SK-N-SH (cell line): ENCODE measurements around the gene PCDHB14. TPM values are rescaled to one million over a fixed set of nuclear protein-coding genes. Genes with fewer than 3 reads are reported as not detected.
A peak's percentile ranks its signal among the peaks of the same experiment; 100 is the strongest.
"Not testable (repeated sequence)": the region's sequence is repeated elsewhere in the genome, so short reads cannot be mapped to it uniquely, and the experiment has no call there.

Experiments used
- CTCF ChIA-PET: fragments of 300-600, 350-600 bp; formaldehyde crosslinking; extraction: SDS; loops from one replicate; lab custom pipeline; 2021; lab: Yijun Ruan, JAX
- POLR2A ChIA-PET: fragments of 350-600 bp; sonication (Branson Sonifier 250); formaldehyde crosslinking; extraction: SDS; loops from one replicate; lab custom pipeline; 2020; ENCODE audit warnings: antibody characterized with exemption, inconsistent platforms; lab: Yijun Ruan, JAX
- DNase-seq: peaks from one replicate; pipeline ENCODE4 v3.0.0; 2012
- H2AFZ ChIP-seq: fragments of 200-600 bp; sonication (generic); 2 replicates; pipeline ENCODE4 v1.8.1; 2016; ENCODE audit warnings: antibody characterized with exemption, mild to moderate bottlenecking, low read depth
- H3F3A ChIP-seq: fragments of 200-600 bp; sonication (generic); replicated peaks from 2 replicates; pipeline ENCODE3; 2016; ENCODE audit warnings: antibody characterized with exemption, mild to moderate bottlenecking; ENCODE audit not compliant: insufficient read depth
- H3K27ac ChIP-seq, 2 experiments: fragments of 200-500 bp in 1 of 2; fragments of 200-600 bp in 1 of 2; sonication (Bioruptor generic) in 1 of 2; sonication (generic), shearing (Covaris generic) in 1 of 2; 2 replicates each; pipeline versions ENCODE4 v1.5.1 to v1.6.1; 2014 to 2016; ENCODE audit warnings: low read depth in 2 of 2, inconsistent platforms in 1 of 2, low read length in 1 of 2, mild to moderate bottlenecking in 1 of 2, mixed read lengths in 1 of 2
- H3K27me3 ChIP-seq: fragments of 200-600 bp; sonication (generic), shearing (Covaris generic); 2 replicates; pipeline ENCODE4 v1.6.1; 2016; ENCODE audit warnings: mixed run types; ENCODE audit not compliant: insufficient read depth
- H3K36me3 ChIP-seq, 2 experiments: fragments of 200-500 bp in 1 of 2; fragments of 200-600 bp in 1 of 2; sonication (Bioruptor generic) in 1 of 2; sonication (generic) in 1 of 2; replicated peaks in 1 of 2; 2 replicates each; pipeline versions ENCODE3 to v1.5.1; 2014 to 2016; ENCODE audit warnings: low read length in 1 of 2, mild to moderate bottlenecking in 1 of 2; ENCODE audit not compliant: insufficient read depth in 2 of 2, control insufficient read depth in 1 of 2
- H3K4me1 ChIP-seq, 2 experiments: fragments of 200-500 bp in 1 of 2; fragments of 200-600 bp in 1 of 2; sonication (Bioruptor generic) in 1 of 2; sonication (generic), shearing (Covaris generic) in 1 of 2; 2 replicates each; pipeline versions ENCODE4 v1.5.1 to v1.6.1; 2014 to 2016; ENCODE audit warnings: low read depth in 1 of 2, low read length in 1 of 2, mixed run types in 1 of 2; ENCODE audit not compliant: insufficient read depth in 2 of 2, control insufficient read depth in 1 of 2
- H3K4me2 ChIP-seq: fragments of 200-600 bp; sonication (generic), shearing (Covaris generic); 2 replicates; pipeline ENCODE4 v1.6.1; 2017; ENCODE audit warnings: mixed run types
- H3K4me3 ChIP-seq, 2 experiments: fragments of 200-500 bp in 1 of 2; fragments of 200-600 bp in 1 of 2; sonication (Bioruptor generic) in 1 of 2; sonication (generic), shearing (Covaris generic) in 1 of 2; 2 replicates each; pipeline versions ENCODE4 v1.5.1 to v1.8.1; 2014 to 2016; ENCODE audit warnings: low read depth in 2 of 2, inconsistent platforms in 1 of 2, low read length in 1 of 2, mild to moderate bottlenecking in 1 of 2, mixed read lengths in 1 of 2, moderate library complexity in 1 of 2
- H3K79me2 ChIP-seq: fragments of 200-600 bp; sonication (generic); 2 replicates; pipeline ENCODE4 v1.8.1; 2017; ENCODE audit warnings: mild to moderate bottlenecking; ENCODE audit not compliant: insufficient read depth
- H3K9ac ChIP-seq: fragments of 200-600 bp; sonication (generic); 2 replicates; pipeline ENCODE4 v1.6.1; 2017; ENCODE audit warnings: mixed run types
- H3K9me2 ChIP-seq: fragments of 200-600 bp; sonication (generic); 2 replicates; pipeline ENCODE4 v1.6.1; 2017; ENCODE audit warnings: mixed run types
- H3K9me3 ChIP-seq: fragments of 200-600 bp; sonication (generic); 2 replicates; pipeline ENCODE4 v1.6.1; 2017; ENCODE audit warnings: mixed run types, mild to moderate bottlenecking, moderate library complexity
- H4K20me1 ChIP-seq: fragments of 200-600 bp; sonication (generic); 2 replicates; pipeline ENCODE4 v1.6.1; 2017; ENCODE audit warnings: mild to moderate bottlenecking, mixed run types; ENCODE audit not compliant: insufficient read depth
- FOXM1 ChIP-seq: IDR thresholded peaks from 2 replicates; pipeline ENCODE4 v1.4.0; 2012; ENCODE audit warnings: low read depth, mild to moderate bottlenecking
- GABPA ChIP-seq: IDR thresholded peaks from 2 replicates; pipeline ENCODE4 v1.4.0; 2012; ENCODE audit warnings: low read depth, mild to moderate bottlenecking
- GATA2 ChIP-seq: sonication (generic); formaldehyde crosslinking; IDR thresholded peaks from 2 replicates; pipeline ENCODE4 v1.5.0; 2020; ENCODE audit warnings: mild to moderate bottlenecking, missing genetic modification reagents
- JUND ChIP-seq: IDR thresholded peaks from 2 replicates; pipeline ENCODE4 v1.4.0; 2012
- NFIC ChIP-seq: IDR thresholded peaks from 2 replicates; pipeline ENCODE4 v1.4.0; 2012; ENCODE audit warnings: borderline replicate concordance
- NRF1 ChIP-seq: IDR thresholded peaks from 2 replicates; pipeline ENCODE4 v1.6.1; 2012; ENCODE audit warnings: low read depth, mild to moderate bottlenecking, low read length
- POLR2AphosphoS5 ChIP-seq: IDR thresholded peaks from 2 replicates; pipeline ENCODE4 v1.6.1; 2012; ENCODE audit warnings: low read depth, low read length
- RAD21 ChIP-seq: IDR thresholded peaks from 2 replicates; pipeline ENCODE4 v1.6.1; 2012; ENCODE audit warnings: mild to moderate bottlenecking, low read length
- RCOR1 ChIP-seq: fragments of 150-350 bp; IDR thresholded peaks from 2 replicates; pipeline ENCODE4 v1.6.1; 2017; ENCODE audit warnings: antibody characterized with exemption, low read length
- SMC3 ChIP-seq: IDR thresholded peaks from 2 replicates; pipeline ENCODE4 v1.6.1; 2012; ENCODE audit warnings: low read depth, low read length, improper control_type of control experiment
- TAF1 ChIP-seq: IDR thresholded peaks from 2 replicates; pipeline ENCODE4 v1.6.1; 2012; ENCODE audit warnings: low read depth, mild to moderate bottlenecking, low read length, moderate library complexity, borderline replicate concordance
- TCF12 ChIP-seq: IDR thresholded peaks from 2 replicates; pipeline ENCODE4 v1.4.0; 2012
- WGBS: methylation state at CpG from one replicate; pipeline ENCODE4 v1.1.6; 2017; ENCODE audit warnings: low lambda C conversion rate; 5-methylcytosine and 5-hydroxymethylcytosine counted together
- polyA plus RNA-seq, 3 experiments: library from polyadenylated mRNA; depleted of rRNA; stranded (reverse); fragments of >200 nt; gene quantifications; 2 replicates each; pipeline ENCODE4 v1.2.3, GENCODE V29; 2012
- TF ChIP-seq, protein P1 (sequence below): IDR thresholded peaks from 2 replicates; pipeline ENCODE4 v1.4.0; 2012; ENCODE audit warnings: low read depth, borderline replicate concordance
- TF ChIP-seq, protein P2 (sequence below): fragments of 200-600 bp; sonication (generic); IDR thresholded peaks from 2 replicates; pipeline ENCODE4 v1.6.1; 2017; ENCODE audit warnings: antibody characterized with exemption, mild to moderate bottlenecking, moderate library complexity

Gene PCDHB14
- polyA plus RNA-seq, 1 of the 3 experiments (the other 2 are of a cell fraction) = 9.7 TPM

DNA sequence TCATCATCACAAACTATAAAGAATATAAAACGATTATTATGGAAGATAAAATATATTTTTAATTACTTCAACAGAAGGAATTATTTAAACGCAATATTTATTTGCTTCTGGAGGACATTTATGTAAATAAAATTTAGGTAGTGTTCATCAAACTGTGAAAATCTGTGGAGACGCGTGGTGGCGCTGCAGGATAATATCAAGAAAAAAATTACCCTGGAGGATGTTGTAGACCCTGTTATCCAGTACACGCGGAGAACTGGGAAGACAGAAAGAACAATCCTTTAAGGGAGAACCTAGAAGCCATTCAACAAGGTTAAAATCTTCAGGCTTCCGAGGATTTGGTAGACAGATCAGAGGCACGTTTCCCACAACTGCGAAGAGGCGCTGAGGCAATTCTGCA, 14.7 kb upstream of the PCDHB14 start, which contains the start of gene PCDHB12:
TSS of gene PCDHB12 (plus strand) at position 242 of the 400 bp plus-strand sequence. CDS start 189 bp downstream, outside the sequence.
- H3K9ac ChIP-seq = no peak within 1 kb of the TSS
- POLR2A ChIA-PET = no interaction called here
- no peaks in the 10 kb centered on the region for H3K4me1 ChIP-seq
- no peaks in the 10 kb centered on the region for H3K9me2 ChIP-seq
- H3K36me3 ChIP-seq = no peaks in the 10 kb centered on the region
- H3K27ac ChIP-seq = no peak within 1 kb of the TSS; a peak in 1 of 4 replicates
- H3K4me2 ChIP-seq = peak within 1 kb of the TSS; percentile 48; the same call in 1 of the 2 replicates
- H4K20me1 ChIP-seq = no peaks in the 10 kb centered on the region
- WGBS = 16% methylated on average over 11 of the region's 11 CpGs
- no peaks in the 10 kb centered on the region for H3K79me2 ChIP-seq
- no peaks in the 10 kb centered on the region; the same call in 1 of the 2 replicates for H3K9me3 ChIP-seq
- H3F3A ChIP-seq = no peaks in the 10 kb centered on the region
- CTCF ChIA-PET = interaction anchor here (0.6 to 2.7 kb wide), 17 partner anchors 8 to 367 kb away, joined by 3 to 13 read pairs (median 4); partner anchors contain the start of genes PCDHB11, PCDHB14, PCDHB6 and PCDHB8
- no peaks in the 10 kb centered on the region for H3K27me3 ChIP-seq
- TF ChIP-seq, protein P1, sequence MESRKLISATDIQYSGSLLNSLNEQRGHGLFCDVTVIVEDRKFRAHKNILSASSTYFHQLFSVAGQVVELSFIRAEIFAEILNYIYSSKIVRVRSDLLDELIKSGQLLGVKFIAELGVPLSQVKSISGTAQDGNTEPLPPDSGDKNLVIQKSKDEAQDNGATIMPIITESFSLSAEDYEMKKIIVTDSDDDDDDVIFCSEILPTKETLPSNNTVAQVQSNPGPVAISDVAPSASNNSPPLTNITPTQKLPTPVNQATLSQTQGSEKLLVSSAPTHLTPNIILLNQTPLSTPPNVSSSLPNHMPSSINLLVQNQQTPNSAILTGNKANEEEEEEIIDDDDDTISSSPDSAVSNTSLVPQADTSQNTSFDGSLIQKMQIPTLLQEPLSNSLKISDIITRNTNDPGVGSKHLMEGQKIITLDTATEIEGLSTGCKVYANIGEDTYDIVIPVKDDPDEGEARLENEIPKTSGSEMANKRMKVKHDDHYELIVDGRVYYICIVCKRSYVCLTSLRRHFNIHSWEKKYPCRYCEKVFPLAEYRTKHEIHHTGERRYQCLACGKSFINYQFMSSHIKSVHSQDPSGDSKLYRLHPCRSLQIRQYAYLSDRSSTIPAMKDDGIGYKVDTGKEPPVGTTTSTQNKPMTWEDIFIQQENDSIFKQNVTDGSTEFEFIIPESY = no peak
- TF ChIP-seq RCOR1 = no peak
- TF ChIP-seq POLR2AphosphoS5 = no peak
- TF ChIP-seq SMC3 = peak; percentile 24; the same call in 1 of the 2 replicates
- TF ChIP-seq TCF12 = no peak
- no peak for TF ChIP-seq NFIC
- TF ChIP-seq FOXM1 = no peak
- TF ChIP-seq, protein P2, sequence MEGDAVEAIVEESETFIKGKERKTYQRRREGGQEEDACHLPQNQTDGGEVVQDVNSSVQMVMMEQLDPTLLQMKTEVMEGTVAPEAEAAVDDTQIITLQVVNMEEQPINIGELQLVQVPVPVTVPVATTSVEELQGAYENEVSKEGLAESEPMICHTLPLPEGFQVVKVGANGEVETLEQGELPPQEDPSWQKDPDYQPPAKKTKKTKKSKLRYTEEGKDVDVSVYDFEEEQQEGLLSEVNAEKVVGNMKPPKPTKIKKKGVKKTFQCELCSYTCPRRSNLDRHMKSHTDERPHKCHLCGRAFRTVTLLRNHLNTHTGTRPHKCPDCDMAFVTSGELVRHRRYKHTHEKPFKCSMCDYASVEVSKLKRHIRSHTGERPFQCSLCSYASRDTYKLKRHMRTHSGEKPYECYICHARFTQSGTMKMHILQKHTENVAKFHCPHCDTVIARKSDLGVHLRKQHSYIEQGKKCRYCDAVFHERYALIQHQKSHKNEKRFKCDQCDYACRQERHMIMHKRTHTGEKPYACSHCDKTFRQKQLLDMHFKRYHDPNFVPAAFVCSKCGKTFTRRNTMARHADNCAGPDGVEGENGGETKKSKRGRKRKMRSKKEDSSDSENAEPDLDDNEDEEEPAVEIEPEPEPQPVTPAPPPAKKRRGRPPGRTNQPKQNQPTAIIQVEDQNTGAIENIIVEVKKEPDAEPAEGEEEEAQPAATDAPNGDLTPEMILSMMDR = peak; percentile 56
- no peak for TF ChIP-seq GATA2 (CRISPR knock-in tag)
- TF ChIP-seq TAF1 = no peak
- no peak for TF ChIP-seq GABPA
- peak; percentile 55 for TF ChIP-seq RAD21
- TF ChIP-seq NRF1 = no peak
- TF ChIP-seq JUND = no peak
- H3K4me3 ChIP-seq = peak within 1 kb of the TSS; percentile 44 to 46
- peak; percentile 50 for DNase-seq
- no peak within 1 kb of the TSS for H2AFZ ChIP-seq

DNA sequence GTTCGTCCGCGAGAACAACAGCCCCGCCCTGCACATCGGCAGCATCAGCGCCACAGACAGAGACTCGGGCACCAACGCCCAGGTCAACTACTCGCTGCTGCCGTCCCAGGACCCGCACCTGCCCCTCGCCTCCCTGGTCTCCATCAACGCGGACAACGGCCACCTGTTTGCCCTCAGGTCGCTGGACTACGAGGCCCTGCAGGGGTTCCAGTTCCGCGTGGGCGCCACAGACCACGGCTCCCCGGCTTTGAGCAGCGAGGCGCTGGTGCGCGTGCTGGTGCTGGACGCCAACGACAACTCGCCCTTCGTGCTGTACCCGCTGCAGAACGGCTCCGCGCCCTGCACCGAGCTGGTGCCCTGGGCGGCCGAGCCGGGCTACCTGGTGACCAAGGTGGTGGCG, 12.9 kb upstream of the PCDHB14 start:
- CTCF ChIA-PET, POLR2A ChIA-PET: not testable (repeated sequence)
- 87% methylated on average over 26 of the region's 39 CpGs for WGBS

DNA sequence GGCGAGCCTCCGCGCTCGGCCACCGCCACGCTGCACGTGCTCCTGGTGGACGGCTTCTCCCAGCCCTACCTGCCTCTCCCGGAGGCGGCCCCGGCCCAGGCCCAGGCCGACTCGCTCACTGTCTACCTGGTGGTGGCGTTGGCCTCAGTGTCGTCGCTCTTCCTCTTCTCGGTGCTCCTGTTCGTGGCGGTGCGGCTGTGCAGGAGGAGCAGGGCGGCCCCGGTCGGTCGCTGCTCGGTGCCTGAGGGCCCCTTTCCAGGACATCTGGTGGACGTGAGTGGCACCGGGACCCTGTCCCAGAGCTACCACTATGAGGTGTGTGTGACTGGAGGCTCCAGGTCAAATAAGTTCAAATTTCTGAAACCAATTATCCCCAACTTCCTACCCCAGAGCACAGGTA, 12.3 kb upstream of the PCDHB14 start:
- H2AFZ ChIP-seq, H3K27ac ChIP-seq, H3K36me3 ChIP-seq, H3K4me2 ChIP-seq, H4K20me1 ChIP-seq, H3K9ac ChIP-seq, H3K9me2 ChIP-seq, H3K4me1 ChIP-seq, H3K27me3 ChIP-seq, CTCF ChIA-PET, POLR2A ChIA-PET, H3K9me3 ChIP-seq, H3K79me2 ChIP-seq, H3F3A ChIP-seq, DNase-seq, H3K4me3 ChIP-seq: not testable (repeated sequence)
- 81% methylated on average over 13 of the region's 27 CpGs for whole genome bisulfite sequencing

More for the DNA sequence above, 12.9 kb upstream of the PCDHB14 start:
- not testable (repeated sequence) for H3K27me3 ChIP-seq, H3K9me2 ChIP-seq, H3K36me3 ChIP-seq, H3K9me3 ChIP-seq, H3K79me2 ChIP-seq, H3K4me2 ChIP-seq, H3K4me3 ChIP-seq, H3F3A ChIP-seq, H4K20me1 ChIP-seq, DNase-seq, H3K9ac ChIP-seq, H3K4me1 ChIP-seq, H2AFZ ChIP-seq, H3K27ac ChIP-seq
